IMR-90 (cell line): ENCODE results near the gene DUSP9. TPM values are rescaled to one million over a fixed set of nuclear protein-coding genes. Genes with fewer than 3 reads are reported as not detected.

Experiments
- ATAC-seq: fragments of 200-7000 bp; cut with Tn5 transposase; 2 replicates; pipeline ENCODE4 v1.9.1; 2020; ENCODE audit warnings: low read depth, mild to moderate bottlenecking, moderate library complexity
- BruUV-seq: library from RNA; stranded (reverse); fragments of 400-500 nt; replicated peaks from 2 replicates; lab custom pipeline; 2021; lab: Mats Ljungman, UMichigan
- CTCF ChIA-PET: fragments of 300-600 bp; formaldehyde crosslinking; extraction: SDS; loops from one replicate; lab custom pipeline; 2021; ENCODE audit warnings: antibody characterized with exemption; lab: Yijun Ruan, JAX
- POLR2A ChIA-PET: fragments of 300-600 bp; sonication (Branson Sonifier 250); formaldehyde crosslinking; loops from one replicate; lab custom pipeline; 2022; ENCODE audit warnings: antibody characterized with exemption; ENCODE audit not compliant: unreplicated experiment; lab: Charles Lee
- DNase-seq: peaks from one replicate; pipeline ENCODE4 v3.0.0; 2013
- H2AFZ ChIP-seq: replicated peaks from 2 replicates; pipeline ENCODE3; 2013; ENCODE audit warnings: low read length, mild to moderate bottlenecking; ENCODE audit not compliant: poor library complexity
- H2AK5ac ChIP-seq: 2 replicates; pipeline ENCODE4 v1.6.1; 2013; ENCODE audit warnings: low read depth, low read length, inconsistent platforms
- H2AK9ac ChIP-seq: replicated peaks from 2 replicates; pipeline ENCODE3; 2013; ENCODE audit warnings: mild to moderate bottlenecking, low read depth, low read length, moderate library complexity; ENCODE audit not compliant: poor library complexity
- H2BK120ac ChIP-seq: 2 replicates; pipeline ENCODE4 v1.6.1; 2013; ENCODE audit warnings: low read depth, low read length, inconsistent platforms
- H2BK15ac ChIP-seq: 3 replicates; pipeline ENCODE4 v1.6.1; 2013; ENCODE audit warnings: low read depth, low read length, inconsistent platforms
- H2BK20ac ChIP-seq: 2 replicates; pipeline ENCODE4 v1.6.1; 2013; ENCODE audit warnings: low read depth, mild to moderate bottlenecking, inconsistent platforms, low read length, moderate library complexity
- H2BK5ac ChIP-seq: 2 replicates; pipeline ENCODE4 v1.6.1; 2013; ENCODE audit warnings: mild to moderate bottlenecking, low read depth, low read length, inconsistent platforms; ENCODE audit not compliant: poor library complexity, severe bottlenecking
- H3K14ac ChIP-seq: replicated peaks from 2 replicates; pipeline ENCODE4 v1.6.1; 2013; ENCODE audit warnings: low read depth, low read length, inconsistent platforms
- H3K18ac ChIP-seq: 2 replicates; pipeline ENCODE4 v1.6.1; 2013; ENCODE audit warnings: low read depth, low read length, control low read depth
- H3K23ac ChIP-seq: 2 replicates; pipeline ENCODE4 v1.6.1; 2013; ENCODE audit warnings: low read depth, low read length, inconsistent platforms
- H3K27ac ChIP-seq: 2 replicates; pipeline ENCODE4 v1.5.1; 2013; ENCODE audit warnings: mild to moderate bottlenecking, control low read depth, low read length; ENCODE audit not compliant: insufficient read depth
- H3K27me3 ChIP-seq: 2 replicates; pipeline ENCODE4 v1.6.1; 2013; ENCODE audit warnings: low read length; ENCODE audit not compliant: control insufficient read depth, insufficient read depth
- H3K36me3 ChIP-seq: 2 replicates; pipeline ENCODE4 v1.6.1; 2013; ENCODE audit warnings: low read length, mixed read lengths; ENCODE audit not compliant: control insufficient read depth, insufficient read depth
- H3K4ac ChIP-seq: 2 replicates; pipeline ENCODE4 v1.6.1; 2013; ENCODE audit warnings: low read depth, low read length, inconsistent platforms
- H3K4me1 ChIP-seq: 2 replicates; pipeline ENCODE4 v1.6.1; 2013; ENCODE audit warnings: low read length, mixed read lengths; ENCODE audit not compliant: control insufficient read depth, insufficient read depth
- H3K4me2 ChIP-seq: 2 replicates; pipeline ENCODE4 v1.6.1; 2013; ENCODE audit warnings: low read depth, mild to moderate bottlenecking, control low read depth, low read length, moderate library complexity
- H3K4me3 ChIP-seq: 2 replicates; pipeline ENCODE4 v1.5.1; 2013; ENCODE audit warnings: low read depth, mild to moderate bottlenecking, control low read depth, low read length, moderate library complexity; ENCODE audit not compliant: insufficient read depth
- H3K56ac ChIP-seq: 2 replicates; pipeline ENCODE4 v1.6.1; 2013; ENCODE audit warnings: low read length, inconsistent platforms; ENCODE audit not compliant: insufficient read depth; ENCODE audit errors: extremely low read depth
- H3K79me1 ChIP-seq, 2 experiments: 2 replicates each; pipeline ENCODE4 v1.6.1; 2013; ENCODE audit warnings: low read length in 2 of 2, inconsistent platforms in 1 of 2, low read depth in 1 of 2
- H3K9ac ChIP-seq: 2 replicates; pipeline ENCODE4 v1.6.1; 2013; ENCODE audit warnings: low read depth, low read length, control low read depth
- H3K9me1 ChIP-seq: 2 replicates; pipeline ENCODE4 v1.6.1; 2013; ENCODE audit warnings: low read length, inconsistent platforms; ENCODE audit not compliant: insufficient read depth
- H3K9me3 ChIP-seq: 2 replicates; pipeline ENCODE4 v1.6.1; 2013; ENCODE audit warnings: low read length; ENCODE audit not compliant: control insufficient read depth, insufficient read depth
- H4K20me1 ChIP-seq: 2 replicates; pipeline ENCODE4 v1.6.1; 2013; ENCODE audit warnings: low read length, inconsistent platforms; ENCODE audit not compliant: insufficient read depth
- H4K5ac ChIP-seq: 2 replicates; pipeline ENCODE4 v1.6.1; 2013; ENCODE audit warnings: mild to moderate bottlenecking, low read depth, low read length, control low read depth
- H4K8ac ChIP-seq, 2 experiments: 2 replicates each; pipeline ENCODE4 v1.6.1; 2013; ENCODE audit warnings: low read depth in 2 of 2, low read length in 2 of 2, control low read depth in 1 of 2, inconsistent platforms in 1 of 2
- H4K91ac ChIP-seq: 2 replicates; pipeline ENCODE4 v1.6.1; 2013; ENCODE audit warnings: low read depth, low read length, inconsistent platforms; ENCODE audit not compliant: insufficient read depth
- CEBPB ChIP-seq: IDR thresholded peaks from 2 replicates; pipeline ENCODE4 v1.6.1; 2012; ENCODE audit warnings: low read depth, low read length, improper control_type of control experiment
- CHD1 ChIP-seq: IDR thresholded peaks from 2 replicates; pipeline ENCODE4 v1.6.1; 2012; ENCODE audit warnings: low read depth, low read length, improper control_type of control experiment
- CTCF ChIP-seq: conservative IDR thresholded peaks from 2 replicates; pipeline ENCODE4 v1.5.1; 2012; ENCODE audit warnings: mild to moderate bottlenecking, low read depth, low read length, improper control_type of control experiment
- FOS ChIP-seq: fragments of 150-350 bp; IDR thresholded peaks from 2 replicates; pipeline ENCODE4 v1.6.1; 2016; ENCODE audit warnings: low read depth, low read length
- MAFK ChIP-seq: IDR thresholded peaks from 2 replicates; pipeline ENCODE4 v1.6.1; 2012; ENCODE audit warnings: low read depth, low read length, improper control_type of control experiment
- MXI1 ChIP-seq: IDR thresholded peaks from 2 replicates; pipeline ENCODE4 v1.6.1; 2012; ENCODE audit warnings: low read depth, mild to moderate bottlenecking, low read length, moderate library complexity, borderline replicate concordance
- NFE2L2 ChIP-seq: fragments of 150-350 bp; IDR thresholded peaks from 2 replicates; pipeline ENCODE4 v1.6.1; 2016; ENCODE audit warnings: low read depth, mild to moderate bottlenecking, low read length
- POLR2A ChIP-seq: IDR thresholded peaks from 2 replicates; pipeline ENCODE4 v1.6.1; 2012; ENCODE audit warnings: mild to moderate bottlenecking, low read depth, low read length
- RAD21 ChIP-seq: IDR thresholded peaks from 2 replicates; pipeline ENCODE4 v1.6.1; 2012; ENCODE audit warnings: low read length, improper control_type of control experiment
- RCOR1 ChIP-seq: IDR thresholded peaks from 2 replicates; pipeline ENCODE4 v1.6.1; 2012; ENCODE audit warnings: mild to moderate bottlenecking, low read length, improper control_type of control experiment; ENCODE audit not compliant: insufficient replicate concordance
- RFX5 ChIP-seq: IDR thresholded peaks from 2 replicates; pipeline ENCODE4 v1.8.0; 2012; ENCODE audit warnings: low read depth, mild to moderate bottlenecking, low read length, moderate library complexity
- SMC3 ChIP-seq: fragments of 150-350 bp; IDR thresholded peaks from 2 replicates; pipeline ENCODE4 v1.6.1; 2016; ENCODE audit warnings: low read depth, mild to moderate bottlenecking, antibody characterized with exemption, low read length, moderate library complexity
- WGBS, 2 experiments: methylation state at CpG; one replicate each; pipeline versions ENCODE4 v1.1.5 to v1.1.7; 2013; ENCODE audit warnings: missing lambda C conversion rate in 2 of 2; ENCODE audit not compliant: insufficient read length in 1 of 2; ENCODE audit errors: extremely low coverage in 2 of 2; 5-methylcytosine and 5-hydroxymethylcytosine counted together
- dilution Hi-C: fragments of 300-500 bp; cut with HindIII; formaldehyde crosslinking; loops from one replicate; pipeline ENCODE4 v1.14.3; 2018; ENCODE audit warnings: low sequenced_read_pairs; ENCODE audit not compliant: unreplicated experiment
- in situ Hi-C: fragments of 300-500 bp; cut with MboI; formaldehyde crosslinking; loops from 3 replicates; pipeline ENCODE4 v1.14.3; 2019; ENCODE audit warnings: low sequenced_read_pairs, inconsistent platforms, mixed read lengths
- intact Hi-C: fragments of 100-400 bp; cut with micrococcal nuclease; formaldehyde crosslinking; loops from 2 replicates; pipeline ENCODE4 v1.10.0; 2022
- polyA plus RNA-seq, 3 experiments: library from polyadenylated mRNA; depleted of rRNA; stranded (reverse); fragments of >200 nt; gene quantifications; 2 replicates each; pipeline ENCODE4 v1.2.3, GENCODE V29; 2012; ENCODE audit warnings: low replicate concordance in 1 of 3
- total RNA-seq: library from RNA; depleted of rRNA; stranded (reverse); fragments of >200 nt; gene quantifications from 2 replicates; pipeline ENCODE4 v1.2.3, GENCODE V29; 2012
- TF ChIP-seq, protein P1 (sequence below): fragments of 150-350 bp; IDR thresholded peaks from 2 replicates; pipeline ENCODE4 v1.6.1; 2016; ENCODE audit warnings: low read depth, mild to moderate bottlenecking, low read length, moderate library complexity, borderline replicate concordance
- TF ChIP-seq, protein P2 (sequence below): fragments of 150-350 bp; IDR thresholded peaks from 2 replicates; pipeline ENCODE4 v1.6.1; 2017; ENCODE audit warnings: mild to moderate bottlenecking, antibody characterized with exemption, low read length, low read depth

Gene DUSP9
- total and polyA plus RNA-seq, 2 of the 4 experiments (the other 2 are of a cell fraction), result under 0.01 to 0.09 TPM

GRCh38 chrX:153634832-153635231 is 12.2 kb upstream of the DUSP9 start:
- H3K14ac ChIP-seq, result no peak overlapping the region
- no peak overlapping the region for H3K23ac ChIP-seq
- H2AK5ac ChIP-seq, result no peak overlapping the region
- H3K9me3 ChIP-seq, result peaks cover 8% of the 10 kb centered on the region
- H2AK9ac ChIP-seq, result no peak overlapping the region
- no peaks in the 10 kb centered on the region for H3K9me1 ChIP-seq
- no peak overlapping the region for H3K4me2 ChIP-seq
- 53% methylated on average over 11 of the region's 15 CpGs; no CpG with 5 or more reads in 1 of the 2 experiments for WGBS, 2 experiments
- H2AFZ ChIP-seq, result no peak overlapping the region
- H4K5ac ChIP-seq, result no peak overlapping the region
- no peak overlapping the region for H2BK5ac ChIP-seq
- DNase-seq (no peak), ATAC-seq (no peak)
- TF ChIP-seq CTCF (no peak), POLR2A (no peak), FOS (no peak), RAD21 (no peak), NFE2L2 (no peak), CEBPB (no peak), SMC3 (no peak), MXI1 (no peak), MAFK (no peak), RCOR1 (no peak), RFX5 (no peak), CHD1 (no peak)
- TF ChIP-seq, protein P1, sequence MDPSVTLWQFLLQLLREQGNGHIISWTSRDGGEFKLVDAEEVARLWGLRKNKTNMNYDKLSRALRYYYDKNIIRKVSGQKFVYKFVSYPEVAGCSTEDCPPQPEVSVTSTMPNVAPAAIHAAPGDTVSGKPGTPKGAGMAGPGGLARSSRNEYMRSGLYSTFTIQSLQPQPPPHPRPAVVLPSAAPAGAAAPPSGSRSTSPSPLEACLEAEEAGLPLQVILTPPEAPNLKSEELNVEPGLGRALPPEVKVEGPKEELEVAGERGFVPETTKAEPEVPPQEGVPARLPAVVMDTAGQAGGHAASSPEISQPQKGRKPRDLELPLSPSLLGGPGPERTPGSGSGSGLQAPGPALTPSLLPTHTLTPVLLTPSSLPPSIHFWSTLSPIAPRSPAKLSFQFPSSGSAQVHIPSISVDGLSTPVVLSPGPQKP, result no peak
- TF ChIP-seq, protein P2, sequence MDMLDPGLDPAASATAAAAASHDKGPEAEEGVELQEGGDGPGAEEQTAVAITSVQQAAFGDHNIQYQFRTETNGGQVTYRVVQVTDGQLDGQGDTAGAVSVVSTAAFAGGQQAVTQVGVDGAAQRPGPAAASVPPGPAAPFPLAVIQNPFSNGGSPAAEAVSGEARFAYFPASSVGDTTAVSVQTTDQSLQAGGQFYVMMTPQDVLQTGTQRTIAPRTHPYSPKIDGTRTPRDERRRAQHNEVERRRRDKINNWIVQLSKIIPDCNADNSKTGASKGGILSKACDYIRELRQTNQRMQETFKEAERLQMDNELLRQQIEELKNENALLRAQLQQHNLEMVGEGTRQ, result no peak
- POLR2A ChIA-PET, result no interaction called here
- no peak overlapping the region for H3K4ac ChIP-seq
- H3K79me1 ChIP-seq, result no peaks in the 10 kb centered on the region
- no peaks in the 10 kb centered on the region for H3K36me3 ChIP-seq
- H3K9ac ChIP-seq, result no peak overlapping the region
- H3K18ac ChIP-seq, result no peak overlapping the region
- no peak overlapping the region for H3K4me3 ChIP-seq
- H3K27me3 ChIP-seq, result peaks cover 21% of the 10 kb centered on the region; the same call in 1 of the 2 replicates
- dilution Hi-C loops, result no loop called here
- no peak overlapping the region for H2BK15ac ChIP-seq
- H3K4me1 ChIP-seq, result no peaks in the 10 kb centered on the region
- CTCF ChIA-PET, result no interaction called here
- H2BK120ac ChIP-seq, result no peak overlapping the region
- in situ Hi-C loops, result no loop called here
- H4K8ac ChIP-seq, result no peak overlapping the region
- intact Hi-C loops, result no loop called here
- no TSS peak for BruUV-seq
- no peak overlapping the region for H2BK20ac ChIP-seq
- H4K91ac ChIP-seq, result no peak overlapping the region
- H3K27ac ChIP-seq, result no peak overlapping the region
- H3K56ac ChIP-seq, result no peak overlapping the region
- H4K20me1 ChIP-seq, result no peaks in the 10 kb centered on the region
